SK-N-SH treated with all-trans-retinoic acid at 6 μM for 48 hours (cell line): ENCODE measurements around the gene PTN.

Experiments
- ARNTL ChIP-seq: fragments of 450-650 bp; formaldehyde crosslinking; IDR thresholded peaks from 2 replicates; pipeline ENCODE4 v1.5.0; 2020; ENCODE audit warnings: low read depth, mild to moderate bottlenecking, moderate library complexity, borderline replicate concordance
- ISL1 ChIP-seq: fragments of 250-450 bp; sonication (Bioruptor Pico); IDR thresholded peaks from 2 replicates; pipeline ENCODE4 v2.1.2; 2022; ENCODE audit warnings: mild to moderate bottlenecking, moderate library complexity
- OSR1 ChIP-seq: fragments of 250-450 bp; sonication (Bioruptor Pico); IDR thresholded peaks from 2 replicates; pipeline ENCODE4 v1.8.0; 2022; ENCODE audit warnings: moderate library complexity, mild to moderate bottlenecking, inconsistent platforms
- POU6F1 ChIP-seq: fragments of 250-450 bp; sonication (Bioruptor Pico); IDR thresholded peaks from 2 replicates; pipeline ENCODE4 v1.8.0; 2021; ENCODE audit warnings: low read depth, mild to moderate bottlenecking, moderate library complexity, borderline replicate concordance
- RARB ChIP-seq: fragments of 250-450 bp; sonication (Bioruptor Pico); IDR thresholded peaks from 2 replicates; pipeline ENCODE4 v1.8.0; 2021; ENCODE audit warnings: mild to moderate bottlenecking, moderate library complexity
- TOX ChIP-seq: fragments of 250-450 bp; sonication (Bioruptor Pico); IDR thresholded peaks from 2 replicates; pipeline ENCODE4 v1.8.0; 2021; ENCODE audit warnings: mild to moderate bottlenecking, moderate library complexity, borderline replicate concordance
- ZNF8 ChIP-seq: fragments of 450-650 bp; formaldehyde crosslinking; IDR thresholded peaks from 2 replicates; pipeline ENCODE4 v1.5.0; 2020; ENCODE audit warnings: mild to moderate bottlenecking, moderate library complexity
- TF ChIP-seq, protein P1 (sequence below): fragments of 250-450 bp; sonication (Bioruptor Pico); IDR thresholded peaks from 2 replicates; pipeline ENCODE4 v1.8.0; 2020; ENCODE audit warnings: mild to moderate bottlenecking, moderate library complexity, borderline replicate concordance
- TF ChIP-seq, protein P2 (sequence below): fragments of 250-450 bp; sonication (Bioruptor Pico); IDR thresholded peaks from 2 replicates; pipeline ENCODE4 v1.5.0; 2020; ENCODE audit warnings: mild to moderate bottlenecking, moderate library complexity
- TF ChIP-seq, protein P3 (sequence below): fragments of 250-450 bp; sonication (Bioruptor Pico); IDR thresholded peaks from 2 replicates; pipeline ENCODE4 v1.5.1; 2021; ENCODE audit warnings: mild to moderate bottlenecking, moderate library complexity

DNA sequence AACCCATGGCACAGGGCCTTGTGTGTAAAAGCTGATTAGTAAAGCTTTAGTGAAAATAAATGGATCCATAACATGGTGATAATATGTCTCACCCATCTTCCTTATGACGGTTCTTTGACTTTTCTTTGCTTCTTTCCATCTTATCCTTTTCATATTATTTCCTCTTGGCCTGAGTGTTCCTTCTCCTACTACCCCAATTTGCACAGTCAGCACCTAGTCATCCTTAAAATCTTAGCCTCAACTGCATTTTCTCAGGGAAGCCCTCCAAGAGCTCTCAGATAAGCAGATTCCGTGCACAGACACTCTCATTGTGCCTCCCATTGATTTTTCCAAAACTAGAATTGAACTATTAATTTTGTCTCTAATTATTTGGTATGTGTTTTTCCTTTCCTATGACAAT is 112.4 kb downstream of the PTN start:
- TF ChIP-seq POU6F1 (no peak), ARNTL (CRISPR knock-in tag) (no peak), TOX (no peak), ZNF8 (no peak), OSR1 (CRISPR knock-in tag) (no peak), RARB (no peak), ISL1 (CRISPR knock-in tag) (no peak)
- TF ChIP-seq, protein P1, sequence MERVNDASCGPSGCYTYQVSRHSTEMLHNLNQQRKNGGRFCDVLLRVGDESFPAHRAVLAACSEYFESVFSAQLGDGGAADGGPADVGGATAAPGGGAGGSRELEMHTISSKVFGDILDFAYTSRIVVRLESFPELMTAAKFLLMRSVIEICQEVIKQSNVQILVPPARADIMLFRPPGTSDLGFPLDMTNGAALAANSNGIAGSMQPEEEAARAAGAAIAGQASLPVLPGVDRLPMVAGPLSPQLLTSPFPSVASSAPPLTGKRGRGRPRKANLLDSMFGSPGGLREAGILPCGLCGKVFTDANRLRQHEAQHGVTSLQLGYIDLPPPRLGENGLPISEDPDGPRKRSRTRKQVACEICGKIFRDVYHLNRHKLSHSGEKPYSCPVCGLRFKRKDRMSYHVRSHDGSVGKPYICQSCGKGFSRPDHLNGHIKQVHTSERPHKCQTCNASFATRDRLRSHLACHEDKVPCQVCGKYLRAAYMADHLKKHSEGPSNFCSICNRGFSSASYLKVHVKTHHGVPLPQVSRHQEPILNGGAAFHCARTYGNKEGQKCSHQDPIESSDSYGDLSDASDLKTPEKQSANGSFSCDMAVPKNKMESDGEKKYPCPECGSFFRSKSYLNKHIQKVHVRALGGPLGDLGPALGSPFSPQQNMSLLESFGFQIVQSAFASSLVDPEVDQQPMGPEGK (CRISPR knock-in tag), result no peak
- TF ChIP-seq, protein P2, sequence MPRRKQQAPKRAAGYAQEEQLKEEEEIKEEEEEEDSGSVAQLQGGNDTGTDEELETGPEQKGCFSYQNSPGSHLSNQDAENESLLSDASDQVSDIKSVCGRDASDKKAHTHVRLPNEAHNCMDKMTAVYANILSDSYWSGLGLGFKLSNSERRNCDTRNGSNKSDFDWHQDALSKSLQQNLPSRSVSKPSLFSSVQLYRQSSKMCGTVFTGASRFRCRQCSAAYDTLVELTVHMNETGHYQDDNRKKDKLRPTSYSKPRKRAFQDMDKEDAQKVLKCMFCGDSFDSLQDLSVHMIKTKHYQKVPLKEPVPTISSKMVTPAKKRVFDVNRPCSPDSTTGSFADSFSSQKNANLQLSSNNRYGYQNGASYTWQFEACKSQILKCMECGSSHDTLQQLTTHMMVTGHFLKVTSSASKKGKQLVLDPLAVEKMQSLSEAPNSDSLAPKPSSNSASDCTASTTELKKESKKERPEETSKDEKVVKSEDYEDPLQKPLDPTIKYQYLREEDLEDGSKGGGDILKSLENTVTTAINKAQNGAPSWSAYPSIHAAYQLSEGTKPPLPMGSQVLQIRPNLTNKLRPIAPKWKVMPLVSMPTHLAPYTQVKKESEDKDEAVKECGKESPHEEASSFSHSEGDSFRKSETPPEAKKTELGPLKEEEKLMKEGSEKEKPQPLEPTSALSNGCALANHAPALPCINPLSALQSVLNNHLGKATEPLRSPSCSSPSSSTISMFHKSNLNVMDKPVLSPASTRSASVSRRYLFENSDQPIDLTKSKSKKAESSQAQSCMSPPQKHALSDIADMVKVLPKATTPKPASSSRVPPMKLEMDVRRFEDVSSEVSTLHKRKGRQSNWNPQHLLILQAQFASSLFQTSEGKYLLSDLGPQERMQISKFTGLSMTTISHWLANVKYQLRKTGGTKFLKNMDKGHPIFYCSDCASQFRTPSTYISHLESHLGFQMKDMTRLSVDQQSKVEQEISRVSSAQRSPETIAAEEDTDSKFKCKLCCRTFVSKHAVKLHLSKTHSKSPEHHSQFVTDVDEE (CRISPR knock-in tag), result no peak
- TF ChIP-seq, protein P3, sequence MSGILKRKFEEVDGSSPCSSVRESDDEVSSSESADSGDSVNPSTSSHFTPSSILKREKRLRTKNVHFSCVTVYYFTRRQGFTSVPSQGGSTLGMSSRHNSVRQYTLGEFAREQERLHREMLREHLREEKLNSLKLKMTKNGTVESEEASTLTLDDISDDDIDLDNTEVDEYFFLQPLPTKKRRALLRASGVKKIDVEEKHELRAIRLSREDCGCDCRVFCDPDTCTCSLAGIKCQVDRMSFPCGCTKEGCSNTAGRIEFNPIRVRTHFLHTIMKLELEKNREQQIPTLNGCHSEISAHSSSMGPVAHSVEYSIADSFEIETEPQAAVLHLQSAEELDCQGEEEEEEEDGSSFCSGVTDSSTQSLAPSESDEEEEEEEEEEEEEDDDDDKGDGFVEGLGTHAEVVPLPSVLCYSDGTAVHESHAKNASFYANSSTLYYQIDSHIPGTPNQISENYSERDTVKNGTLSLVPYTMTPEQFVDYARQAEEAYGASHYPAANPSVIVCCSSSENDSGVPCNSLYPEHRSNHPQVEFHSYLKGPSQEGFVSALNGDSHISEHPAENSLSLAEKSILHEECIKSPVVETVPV (CRISPR knock-in tag), result no peak
